GM21515 (cell line): ENCODE results near the gene GLRA3.
"Not testable (repeated sequence)": the region's sequence is repeated elsewhere in the genome, so short reads cannot be mapped to it uniquely, and the experiment has no call there.

Experiments used
- ATAC-seq: cut with Tn5 transposase; IDR thresholded peaks from one replicate; pipeline ENCODE4 v1.9.1; 2021; ENCODE audit not compliant: unreplicated experiment

GLRA3 gene

GRCh38 chr4:174813292-174813691 lies 15.8 kb downstream of the GLRA3 start:
- no peak for ATAC-seq

- no peak for ATAC-seq
Measured at GRCh38 chr4:174810834-174811233, 18.2 kb downstream of the GLRA3 start.

- ATAC-seq: no peak
Measured at GRCh38 chr4:174808836-174809235, 20.2 kb downstream of the GLRA3 start.

GRCh38 chr4:174808119-174808518 lies 20.9 kb downstream of the GLRA3 start:
- no peak for ATAC-seq

GRCh38 chr4:174805746-174806145 lies 23.3 kb downstream of the GLRA3 start:
- ATAC-seq: no peak

- no peak for ATAC-seq
Measured at GRCh38 chr4:174794543-174795094, 34.4 kb downstream of the GLRA3 start.

GRCh38 chr4:174789657-174790056 lies 39.4 kb downstream of the GLRA3 start:
- no peak for ATAC-seq

GRCh38 chr4:174778274-174778986 lies 50.6 kb downstream of the GLRA3 start:
- not testable (repeated sequence) for ATAC-seq

GRCh38 chr4:174775366-174775765 lies 53.7 kb downstream of the GLRA3 start:
- ATAC-seq: no peak

GRCh38 chr4:174764105-174764729 lies 64.8 kb downstream of the GLRA3 start:
- peak; percentile 69 for ATAC-seq

- no peak for ATAC-seq
Measured at GRCh38 chr4:174763454-174764104, 65.5 kb downstream of the GLRA3 start.

- ATAC-seq: no peak
Measured at GRCh38 chr4:174761451-174761850, 67.6 kb downstream of the GLRA3 start.

- no peak for ATAC-seq
Measured at GRCh38 chr4:174757736-174758135, 71.3 kb downstream of the GLRA3 start.

GRCh38 chr4:174753021-174753420 lies 76.0 kb downstream of the GLRA3 start:
- ATAC-seq: no peak

GRCh38 chr4:174752026-174752425 lies 77.0 kb downstream of the GLRA3 start:
- no peak for ATAC-seq

- ATAC-seq: no peak
Measured at GRCh38 chr4:174749091-174749490, 80.0 kb downstream of the GLRA3 start.

- ATAC-seq: no peak
Measured at GRCh38 chr4:174746710-174747109, 82.3 kb downstream of the GLRA3 start.

GRCh38 chr4:174742561-174742960 lies 86.5 kb downstream of the GLRA3 start:
- ATAC-seq: no peak

- no peak for ATAC-seq
Measured at GRCh38 chr4:174739576-174739975, 89.5 kb downstream of the GLRA3 start.

- no peak for ATAC-seq
Measured at GRCh38 chr4:174734181-174734580, 94.9 kb downstream of the GLRA3 start.

GRCh38 chr4:174717828-174718227 lies 111.2 kb downstream of the GLRA3 start:
- ATAC-seq: no peak
